ENCODE results near the gene DCDC2B. TPM values are rescaled to one million over a fixed set of nuclear protein-coding genes. Genes with fewer than 3 reads are reported as not detected.
A peak's percentile ranks its signal among the peaks of the same experiment; 100 is the strongest.

Gene DCDC2B
- total and polyA plus RNA-seq, 5 donors = 0.05 TPM; not detected in 4

- intact Hi-C loops (cut with DNase I) = no loop called here
- peak overlapping the region; percentile 79 for H3K4me3 ChIP-seq (ENCODE audit: low read length)
- no peaks in the 10 kb centered on the region for H3K9me3 ChIP-seq (ENCODE audit: control insufficient read depth, low read length)
- WGBS = 70% methylated on average over 9 of the region's 9 CpGs
- no peak for DNase-seq
- no peak overlapping the region for H3K27ac ChIP-seq (ENCODE audit: low read length)
- H3K27me3 ChIP-seq (ENCODE audit: control insufficient read depth, insufficient read depth) = no peaks in the 10 kb centered on the region
- ATAC-seq = no peak
- H3K4me1 ChIP-seq (ENCODE audit: control insufficient read depth, insufficient read depth, low read length) = peaks cover 8% of the 10 kb centered on the region
These were observed 27.8 kb upstream of the DCDC2B start for GRCh38 chr1:32181065-32181464.

- Histone ChIP-seq H3K27me3 (ENCODE audit: control insufficient read depth, insufficient read depth) (no peaks in the 10 kb centered on the region), H3K27ac (ENCODE audit: low read length) (no peak overlapping the region), H3K9me3 (ENCODE audit: control insufficient read depth, low read length) (no peaks in the 10 kb centered on the region), H3K4me1 (ENCODE audit: control insufficient read depth, insufficient read depth, low read length) (peaks cover 8% of the 10 kb centered on the region), H3K4me3 (ENCODE audit: low read length) (no peak overlapping the region)
- DNase-seq (no peak), ATAC-seq (no peak)
- intact Hi-C loops (cut with DNase I) = no loop called here
- 74% methylated on average over 5 of the region's 5 CpGs for WGBS
These were observed 27.3 kb upstream of the DCDC2B start for GRCh38 chr1:32181563-32181962.

DNA sequence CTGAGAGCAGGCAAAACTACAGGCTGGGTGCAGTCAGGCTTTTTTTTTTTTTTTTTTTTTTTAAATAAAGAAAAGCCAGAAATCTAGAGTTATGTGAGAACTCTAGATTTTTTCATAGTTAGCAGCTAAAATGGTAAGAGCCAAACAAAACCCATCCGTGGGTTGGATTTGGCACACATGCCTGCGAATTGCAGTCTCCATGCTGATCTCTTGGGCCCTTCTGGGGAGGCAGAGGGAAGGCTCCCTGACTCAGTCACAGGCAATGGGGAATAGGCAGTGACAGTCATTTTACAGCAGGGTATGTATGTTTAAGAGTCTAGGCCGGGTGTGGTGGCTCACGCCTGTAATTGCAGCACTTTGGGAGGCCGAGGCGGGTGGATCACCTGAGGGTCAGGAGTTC, 26.8 kb upstream of the DCDC2B start:
- Histone ChIP-seq H3K4me1 (ENCODE audit: control insufficient read depth, insufficient read depth, low read length) (peaks cover 8% of the 10 kb centered on the region), H3K27me3 (ENCODE audit: control insufficient read depth, insufficient read depth) (no peaks in the 10 kb centered on the region), H3K27ac (ENCODE audit: low read length) (no peak overlapping the region), H3K9me3 (ENCODE audit: control insufficient read depth, low read length) (no peaks in the 10 kb centered on the region), H3K4me3 (ENCODE audit: low read length) (no peak overlapping the region)
- WGBS = 83% methylated on average over 6 of the region's 6 CpGs
- DNase-seq = no peak
- ATAC-seq = no peak
- intact Hi-C loops (cut with DNase I) = no loop called here

DNA sequence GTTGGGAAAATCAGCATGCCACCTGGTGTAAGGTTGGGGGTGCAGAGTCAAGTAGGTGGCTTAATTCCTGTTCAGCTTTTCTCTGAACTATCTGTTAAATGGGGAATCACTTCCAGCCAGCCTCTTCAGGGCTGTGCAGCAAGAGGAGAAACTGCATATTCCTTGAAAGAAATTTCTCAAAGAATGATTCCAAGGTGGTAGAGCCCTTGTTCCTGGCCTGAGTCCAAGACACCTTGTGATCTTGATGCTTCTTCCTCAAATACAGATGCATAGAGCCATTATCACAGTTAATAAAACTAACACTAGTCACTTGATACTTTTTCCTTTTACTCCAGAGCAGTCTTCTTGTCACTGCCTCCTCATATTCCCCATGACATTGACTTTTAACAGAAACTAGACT, 24.2 kb upstream of the DCDC2B start:
- DNase-seq (no peak), ATAC-seq (no peak)
- Histone ChIP-seq H3K27ac (ENCODE audit: low read length) (no peak overlapping the region), H3K27me3 (ENCODE audit: control insufficient read depth, insufficient read depth) (no peaks in the 10 kb centered on the region), H3K4me3 (ENCODE audit: low read length) (no peak overlapping the region), H3K4me1 (ENCODE audit: control insufficient read depth, insufficient read depth, low read length) (peaks cover 8% of the 10 kb centered on the region), H3K9me3 (ENCODE audit: control insufficient read depth, low read length) (no peaks in the 10 kb centered on the region)
- intact Hi-C loops (cut with DNase I) = no loop called here

DNA sequence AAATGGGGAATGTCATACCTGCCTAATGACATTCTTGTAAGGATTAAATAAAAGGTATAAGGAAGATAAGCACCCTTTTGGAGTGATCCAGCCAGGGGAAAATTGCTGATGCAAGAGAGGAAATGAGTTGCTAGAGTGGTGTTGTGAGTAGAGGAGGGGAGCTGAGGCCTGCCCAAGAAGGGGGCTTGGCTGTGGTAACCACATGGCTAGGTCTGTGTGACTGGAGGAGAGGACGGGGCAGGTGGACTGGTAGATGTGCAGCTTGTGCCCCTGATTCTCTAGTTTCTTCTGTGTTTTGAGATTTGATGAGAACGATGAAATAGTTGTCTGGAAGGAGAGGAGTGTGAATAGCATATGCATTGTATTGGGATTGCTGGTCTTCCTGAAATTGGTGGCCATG, 22.8 kb upstream of the DCDC2B start:
- Histone ChIP-seq H3K27ac (ENCODE audit: low read length) (no peak overlapping the region), H3K27me3 (ENCODE audit: control insufficient read depth, insufficient read depth) (no peaks in the 10 kb centered on the region), H3K4me3 (ENCODE audit: low read length) (no peak overlapping the region), H3K9me3 (ENCODE audit: control insufficient read depth, low read length) (no peaks in the 10 kb centered on the region), H3K4me1 (ENCODE audit: control insufficient read depth, insufficient read depth, low read length) (peaks cover 7% of the 10 kb centered on the region)
- DNase-seq (no peak), ATAC-seq (no peak)
- 90% methylated on average over 2 of the region's 2 CpGs for WGBS
- intact Hi-C loops (cut with DNase I) = no loop called here

- H3K27me3 ChIP-seq (ENCODE audit: control insufficient read depth, insufficient read depth) = no peaks in the 10 kb centered on the region
- H3K27ac ChIP-seq (ENCODE audit: low read length) = no peak overlapping the region
- WGBS = 82% methylated on average over 2 of the region's 2 CpGs
These were observed 22.4 kb upstream of the DCDC2B start for GRCh38 chr1:32186491-32186890.

DNA sequence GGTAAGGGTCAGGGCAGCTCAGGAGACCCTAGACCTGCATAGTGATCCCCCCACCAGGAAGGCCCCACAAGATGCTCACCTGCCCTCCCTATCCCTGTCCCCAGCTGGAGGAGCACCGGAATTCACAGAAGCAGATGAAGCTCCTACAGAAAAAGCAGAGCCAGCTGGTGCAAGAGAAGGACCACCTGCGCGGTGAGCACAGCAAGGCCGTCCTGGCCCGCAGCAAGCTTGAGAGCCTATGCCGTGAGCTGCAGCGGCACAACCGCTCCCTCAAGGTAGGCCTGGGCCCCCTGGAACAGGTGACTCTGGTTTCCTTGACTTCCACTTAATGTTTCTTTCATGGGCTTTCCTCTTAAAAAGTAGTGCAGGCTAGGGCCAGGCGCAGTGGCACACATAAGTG, 21.0 kb upstream of the DCDC2B start:
- H3K4me1 ChIP-seq (ENCODE audit: control insufficient read depth, insufficient read depth, low read length) = no peaks in the 10 kb centered on the region
- no peaks in the 10 kb centered on the region for H3K27me3 ChIP-seq (ENCODE audit: control insufficient read depth, insufficient read depth)
- no peaks in the 10 kb centered on the region for H3K9me3 ChIP-seq (ENCODE audit: control insufficient read depth, low read length)
- intact Hi-C loops (cut with DNase I) = no loop called here
- ATAC-seq (no peak), DNase-seq (no peak)
- H3K4me3 ChIP-seq (ENCODE audit: low read length) = no peak overlapping the region
- H3K27ac ChIP-seq (ENCODE audit: low read length) = no peak overlapping the region
- WGBS = 98% methylated on average over 9 of the region's 9 CpGs

More at GRCh38 chr1:32186491-32186890, 22.4 kb upstream of the DCDC2B start:
- H3K4me3 ChIP-seq (ENCODE audit: low read length) = no peak overlapping the region
- H3K4me1 ChIP-seq (ENCODE audit: control insufficient read depth, insufficient read depth, low read length) = peaks cover 4% of the 10 kb centered on the region
- no peak for DNase-seq
- no peak for ATAC-seq
- intact Hi-C loops (cut with DNase I) = no loop called here
- H3K9me3 ChIP-seq (ENCODE audit: control insufficient read depth, low read length) = no peaks in the 10 kb centered on the region

DNA sequence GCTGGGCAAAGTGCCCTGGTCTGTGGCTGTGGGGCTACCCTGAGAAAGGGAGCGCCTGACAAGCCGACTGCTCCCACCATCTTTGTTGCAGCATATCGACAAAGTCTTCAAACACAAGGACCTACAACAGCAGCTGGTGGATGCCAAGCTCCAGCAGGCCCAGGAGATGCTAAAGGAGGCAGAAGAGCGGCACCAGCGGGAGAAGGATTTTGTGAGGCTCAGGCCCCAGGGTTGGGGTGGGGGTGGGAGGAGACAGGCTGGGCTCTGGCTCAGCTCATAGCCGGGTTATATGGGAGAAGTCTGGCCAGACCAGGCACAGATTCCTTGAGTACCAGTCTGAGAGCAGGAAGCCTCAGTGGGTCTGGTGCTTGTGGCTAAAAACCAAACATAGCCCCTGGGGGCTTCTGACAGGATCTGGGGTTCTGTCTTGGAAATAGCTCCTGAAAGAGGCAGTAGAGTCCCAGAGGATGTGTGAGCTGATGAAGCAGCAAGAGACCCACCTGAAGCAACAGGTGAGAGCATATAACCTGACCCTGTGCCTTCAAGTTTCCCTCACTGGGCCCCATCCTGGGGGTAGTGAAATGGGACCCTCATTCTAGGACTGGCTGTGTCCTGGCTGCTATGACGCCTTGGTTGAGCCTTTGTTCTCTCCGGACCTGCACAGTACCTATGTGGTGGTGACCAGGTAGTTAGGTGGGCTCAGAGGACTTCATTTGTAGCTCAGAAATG, 16.5 kb upstream of the DCDC2B start:
- DNase-seq = no peak
- no peak for ATAC-seq
- WGBS = 94% methylated on average over 8 of the region's 8 CpGs

DNA sequence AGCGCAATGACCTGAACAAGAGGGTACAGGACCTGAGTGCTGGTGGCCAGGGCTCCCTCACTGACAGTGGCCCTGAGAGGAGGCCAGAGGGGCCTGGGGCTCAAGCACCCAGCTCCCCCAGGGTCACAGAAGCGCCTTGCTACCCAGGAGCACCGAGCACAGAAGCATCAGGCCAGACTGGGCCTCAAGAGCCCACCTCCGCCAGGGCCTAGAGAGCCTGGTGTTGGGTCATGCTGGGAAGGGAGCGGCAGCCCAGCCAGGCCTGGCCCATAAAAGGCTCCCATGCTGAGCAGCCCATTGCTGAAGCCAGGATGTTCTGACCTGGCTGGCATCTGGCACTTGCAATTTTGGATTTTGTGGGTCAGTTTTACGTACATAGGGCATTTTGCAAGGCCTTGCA, 13.9 kb upstream of the DCDC2B start:
- DNase-seq = no peak
- intact Hi-C loops (cut with DNase I) = no loop called here
- Histone ChIP-seq H3K27ac (ENCODE audit: low read length) (no peak overlapping the region), H3K4me1 (ENCODE audit: control insufficient read depth, insufficient read depth, low read length) (peaks cover 9% of the 10 kb centered on the region), H3K27me3 (ENCODE audit: control insufficient read depth, insufficient read depth) (no peaks in the 10 kb centered on the region), H3K9me3 (ENCODE audit: control insufficient read depth, low read length) (no peaks in the 10 kb centered on the region), H3K4me3 (ENCODE audit: low read length) (no peak overlapping the region)
- 93% methylated on average over 6 of the region's 6 CpGs for WGBS
- ATAC-seq = no peak

More for the DNA sequence above, 16.5 kb upstream of the DCDC2B start:
- Histone ChIP-seq H3K4me1 (ENCODE audit: control insufficient read depth, insufficient read depth, low read length) (peaks cover 3% of the 10 kb centered on the region), H3K9me3 (ENCODE audit: control insufficient read depth, low read length) (no peaks in the 10 kb centered on the region), H3K27ac (ENCODE audit: low read length) (no peak overlapping the region), H3K4me3 (ENCODE audit: low read length) (no peak overlapping the region), H3K27me3 (ENCODE audit: control insufficient read depth, insufficient read depth) (no peaks in the 10 kb centered on the region)
- intact Hi-C loops (cut with DNase I) = no loop called here

DNA sequence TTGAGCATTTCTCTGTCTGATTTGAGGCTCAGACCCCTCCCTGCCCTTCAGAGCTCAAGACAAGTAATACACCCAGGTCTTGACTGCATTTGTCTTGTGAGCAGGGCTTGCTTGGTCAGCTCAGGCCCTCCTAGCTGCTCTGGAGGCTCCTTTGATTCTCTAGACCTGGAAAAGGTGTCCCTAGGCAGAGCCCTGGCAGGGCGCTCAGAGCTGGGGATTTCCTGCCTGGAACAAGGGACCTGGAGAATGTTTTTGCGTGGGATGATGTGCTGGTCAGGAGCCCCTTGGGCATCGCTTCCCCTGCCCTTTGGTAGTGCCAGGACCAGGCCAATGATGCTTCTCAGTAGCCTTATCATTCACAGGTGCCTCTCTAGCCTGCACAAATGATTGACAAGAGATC, 13.4 kb upstream of the DCDC2B start:
- peaks cover 9% of the 10 kb centered on the region for H3K4me1 ChIP-seq (ENCODE audit: control insufficient read depth, insufficient read depth, low read length)
- no peak overlapping the region for H3K27ac ChIP-seq (ENCODE audit: low read length)
- 81% methylated on average over 3 of the region's 3 CpGs for WGBS
- no peak overlapping the region for H3K4me3 ChIP-seq (ENCODE audit: low read length)
- DNase-seq (no peak), ATAC-seq (no peak)
- no peaks in the 10 kb centered on the region for H3K9me3 ChIP-seq (ENCODE audit: control insufficient read depth, low read length)
- intact Hi-C loops (cut with DNase I) = no loop called here
- no peaks in the 10 kb centered on the region for H3K27me3 ChIP-seq (ENCODE audit: control insufficient read depth, insufficient read depth)

- no peak for ATAC-seq
- H3K4me1 ChIP-seq (ENCODE audit: control insufficient read depth, insufficient read depth, low read length) = peaks cover 9% of the 10 kb centered on the region
- H3K4me3 ChIP-seq (ENCODE audit: low read length) = no peak overlapping the region
- intact Hi-C loops (cut with DNase I) = no loop called here
- H3K27me3 ChIP-seq (ENCODE audit: control insufficient read depth, insufficient read depth) = no peaks in the 10 kb centered on the region
- no peak overlapping the region for H3K27ac ChIP-seq (ENCODE audit: low read length)
- DNase-seq = no peak
- no peaks in the 10 kb centered on the region for H3K9me3 ChIP-seq (ENCODE audit: control insufficient read depth, low read length)
These were observed 12.7 kb upstream of the DCDC2B start for GRCh38 chr1:32195972-32196823.

Measured in right cardiac atrium (tissue), 5 donors.